Erythroblast (primary cell): Measurements from ENCODE around the gene ACTR1A.

Experiments
- GATA1 ChIP-seq: IDR thresholded peaks from 2 replicates; pipeline ENCODE4 v1.6.1; 2011; ENCODE audit warnings: low read depth, mild to moderate bottlenecking, control low read depth, low read length, moderate library complexity
- POLR2A ChIP-seq: IDR thresholded peaks from 2 replicates; pipeline ENCODE4 v1.6.1; 2011; ENCODE audit warnings: mild to moderate bottlenecking, low read length

DNA sequence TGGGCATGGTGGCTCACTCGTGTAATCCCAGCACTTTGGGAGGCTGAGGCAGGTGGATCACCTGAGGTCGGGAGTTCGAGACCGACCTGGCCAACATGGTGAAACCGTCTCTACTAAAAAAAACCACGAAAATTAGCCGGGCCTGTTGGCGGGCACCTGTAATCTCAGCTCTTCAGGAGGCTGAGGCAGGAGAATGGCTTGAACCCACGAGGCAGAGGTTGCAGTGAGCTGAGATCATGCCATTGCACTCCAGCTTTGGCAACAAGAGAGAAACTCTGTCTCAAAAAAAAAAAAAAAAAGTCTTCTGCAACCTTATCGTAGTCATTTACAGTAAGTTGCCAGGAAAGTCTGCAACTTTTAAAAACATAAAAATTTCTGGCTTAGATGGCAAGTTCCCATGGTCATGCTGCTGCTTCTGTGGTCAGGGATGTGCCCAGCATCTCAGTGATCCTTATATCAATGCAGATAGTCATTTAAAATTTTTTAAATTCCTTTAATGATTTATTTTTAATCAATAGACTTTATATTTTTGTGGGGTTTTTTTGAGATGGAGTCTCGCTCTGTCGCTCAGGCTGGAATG is 16.8 kb upstream of the ACTR1A start:
- TF ChIP-seq POLR2A = no peak
- TF ChIP-seq GATA1 = no peak
